ENCODE measurements around the gene FAM149A. TPM values are rescaled to one million over a fixed set of nuclear protein-coding genes. Genes with fewer than 3 reads are reported as not detected.

The FAM149A gene
- total RNA-seq, 1 donor from 2014 or later: 14.6 TPM

- DNase-seq (no peak), ATAC-seq (ENCODE audit: poor library complexity) (no peak)
- intact Hi-C loops (cut with DNase I): no loop called here
Measured at GRCh38 chr4:186097386-186097785, 7.1 kb upstream of the FAM149A start.

- DNase-seq: no peak
- intact Hi-C loops (cut with DNase I): no loop called here
- ATAC-seq (ENCODE audit: poor library complexity): no peak
Measured at GRCh38 chr4:186102931-186103330, 1.6 kb upstream of the FAM149A start.

- DNase-seq: no peak
- intact Hi-C loops (cut with DNase I): no loop called here
- peak; percentile 63 for ATAC-seq (ENCODE audit: poor library complexity)
Measured at GRCh38 chr4:186104890-186105646, 564 bp downstream of the FAM149A start.

DNA sequence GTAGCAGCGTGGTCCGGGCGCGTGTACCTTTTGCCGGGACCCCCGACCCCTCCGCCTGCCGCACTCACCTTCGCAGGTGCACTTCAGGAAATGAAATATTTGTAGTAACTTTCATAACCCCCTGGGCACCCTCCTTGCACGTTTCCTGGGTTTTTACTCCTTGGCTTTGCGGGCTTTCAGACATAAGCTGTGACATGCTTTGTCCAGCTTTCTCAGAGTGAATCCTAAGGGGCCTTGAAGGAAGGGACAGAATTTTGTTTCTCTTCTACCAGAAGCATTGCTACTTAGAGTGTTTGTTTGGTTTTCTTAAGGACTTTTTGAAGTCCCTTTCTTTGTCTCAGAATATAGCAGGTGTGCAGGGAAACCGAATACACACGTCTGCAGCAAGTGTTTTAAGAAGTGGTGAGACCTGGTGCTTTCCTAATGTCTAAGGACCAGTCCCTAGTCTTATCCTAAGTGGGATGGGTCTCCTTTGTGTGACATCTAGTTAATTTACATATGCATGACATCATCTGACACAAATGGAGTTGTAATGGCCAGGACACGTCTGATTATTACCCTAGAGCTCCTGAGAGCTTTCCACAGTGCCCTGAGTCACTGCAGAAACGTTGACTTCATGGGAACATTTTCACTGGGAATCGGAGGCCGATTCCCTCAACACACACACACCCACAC is 1.3 kb downstream of the FAM149A start:
- peak; percentile 24 for ATAC-seq (ENCODE audit: poor library complexity)
- intact Hi-C loops (cut with DNase I): no loop called here
- DNase-seq: no peak

DNA sequence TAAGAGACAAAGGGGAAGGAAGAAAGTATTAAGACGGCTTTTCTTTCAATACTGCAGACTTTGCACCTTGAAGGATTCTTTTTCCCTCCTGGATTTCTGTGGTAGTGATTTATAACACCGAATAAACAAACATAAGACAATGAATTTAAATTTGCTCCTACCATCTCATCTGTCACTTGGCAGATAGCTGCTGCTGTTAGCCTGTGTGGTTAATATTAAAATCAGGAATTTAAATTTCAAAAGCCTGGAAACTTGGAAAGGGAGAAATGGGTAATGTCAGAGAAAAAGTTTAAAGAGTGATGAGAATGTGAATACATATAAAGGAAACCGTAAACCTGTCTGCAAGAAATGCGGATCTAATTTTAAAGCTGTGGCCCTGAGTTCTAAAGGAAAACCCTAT is 3.4 kb downstream of the FAM149A start:
- intact Hi-C loops (cut with DNase I): no loop called here
- no peak for ATAC-seq (ENCODE audit: poor library complexity)
- no peak for DNase-seq

DNA sequence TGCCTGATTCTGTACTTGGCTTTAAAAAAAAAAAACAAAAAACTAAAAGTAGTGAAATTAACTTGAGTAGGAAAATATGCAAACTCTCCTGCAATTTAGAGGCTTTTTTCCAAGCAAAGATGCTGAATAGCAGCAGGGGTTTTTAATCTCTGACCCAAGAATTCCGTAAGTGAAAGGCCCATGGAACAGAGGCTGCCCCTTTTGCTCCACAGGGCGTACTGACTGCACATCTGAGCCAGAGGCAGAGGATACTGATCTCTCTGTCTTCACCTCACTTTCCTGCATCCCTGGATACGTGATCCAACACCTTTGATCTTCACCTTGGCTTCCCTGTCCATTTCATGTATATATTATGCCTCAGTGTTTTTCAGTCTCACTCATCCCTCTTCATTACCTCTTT is 3.9 kb downstream of the FAM149A start:
- intact Hi-C loops (cut with DNase I): no loop called here
- DNase-seq (no peak), ATAC-seq (ENCODE audit: poor library complexity) (no peak)

DNA sequence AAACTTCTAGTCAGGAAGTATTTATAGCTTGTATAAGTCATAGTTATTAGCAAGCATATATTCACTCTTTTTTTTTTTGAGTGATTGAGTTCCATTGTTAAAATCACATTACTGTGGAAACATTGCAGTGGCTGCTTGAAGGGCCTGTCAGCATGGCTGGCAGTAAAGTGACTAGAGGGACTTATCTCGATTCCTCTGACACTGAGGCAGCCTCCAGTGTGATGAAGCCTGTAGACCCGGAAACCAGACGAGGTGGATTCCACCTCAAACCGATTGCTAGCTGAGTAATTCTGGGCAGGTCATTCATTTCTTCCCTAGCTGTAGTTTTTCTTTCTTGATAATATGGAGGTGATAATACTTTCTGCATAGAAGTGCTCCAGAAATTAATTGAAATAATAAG is 4.7 kb downstream of the FAM149A start:
- ATAC-seq (ENCODE audit: poor library complexity) (no peak), DNase-seq (no peak)
- intact Hi-C loops (cut with DNase I): no loop called here

DNA sequence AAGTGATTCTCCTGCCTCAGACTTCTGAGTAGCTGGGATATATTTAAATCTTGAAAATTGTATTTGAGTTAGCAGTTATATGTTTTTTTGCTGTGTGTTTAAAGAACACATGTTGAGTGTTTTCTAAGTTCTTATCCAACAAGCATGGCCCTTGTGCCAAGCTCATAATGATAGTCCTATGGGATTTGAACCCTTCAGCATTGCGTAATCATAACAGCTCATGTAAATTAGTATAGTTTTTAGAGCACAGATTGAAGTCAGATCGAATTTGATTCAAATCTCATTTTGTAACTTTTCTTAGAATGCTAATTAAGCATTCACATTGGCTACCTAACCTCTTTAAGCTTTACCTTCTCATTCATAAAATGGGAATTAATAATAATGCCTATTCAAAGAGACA is 12.2 kb downstream of the FAM149A start:
- ATAC-seq (ENCODE audit: poor library complexity) (no peak), DNase-seq (no peak)
- intact Hi-C loops (cut with DNase I): no loop called here

- no peak for ATAC-seq (ENCODE audit: poor library complexity)
- intact Hi-C loops (cut with DNase I): no loop called here
- no peak for DNase-seq
Measured at GRCh38 chr4:186118582-186118981, 14.1 kb downstream of the FAM149A start.

- no peak for DNase-seq
- ATAC-seq (ENCODE audit: poor library complexity): no peak
- intact Hi-C loops (cut with DNase I): no loop called here
Measured at GRCh38 chr4:186121057-186121456, 16.6 kb downstream of the FAM149A start.

GRCh38 chr4:186128842-186129241 is 24.3 kb downstream of the FAM149A start:
- no peak for DNase-seq

DNA sequence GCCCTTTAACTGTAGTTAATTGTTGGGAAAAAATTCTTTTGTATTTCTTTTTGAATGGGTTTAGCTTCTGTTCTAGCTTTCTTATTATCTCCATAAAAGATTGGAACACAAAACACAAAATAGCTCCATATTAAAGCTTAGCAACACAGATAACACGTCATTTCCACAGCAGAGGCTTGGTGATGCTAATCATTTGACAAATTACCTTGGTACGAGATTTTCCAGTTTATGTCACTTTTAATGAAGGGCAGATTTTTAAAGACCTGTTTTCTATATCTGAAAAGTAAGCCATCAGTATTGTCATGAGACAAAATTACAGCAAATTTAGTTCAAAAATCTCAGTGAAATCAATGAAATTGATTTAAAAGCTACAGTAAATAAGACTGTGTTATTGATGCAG is 27.4 kb downstream of the FAM149A start:
- intact Hi-C loops (cut with DNase I): no loop called here
- DNase-seq (no peak), ATAC-seq (ENCODE audit: poor library complexity) (no peak)

More at GRCh38 chr4:186128842-186129241, 24.3 kb downstream of the FAM149A start:
- no peak for ATAC-seq (ENCODE audit: poor library complexity)
- intact Hi-C loops (cut with DNase I): no loop called here

DNA sequence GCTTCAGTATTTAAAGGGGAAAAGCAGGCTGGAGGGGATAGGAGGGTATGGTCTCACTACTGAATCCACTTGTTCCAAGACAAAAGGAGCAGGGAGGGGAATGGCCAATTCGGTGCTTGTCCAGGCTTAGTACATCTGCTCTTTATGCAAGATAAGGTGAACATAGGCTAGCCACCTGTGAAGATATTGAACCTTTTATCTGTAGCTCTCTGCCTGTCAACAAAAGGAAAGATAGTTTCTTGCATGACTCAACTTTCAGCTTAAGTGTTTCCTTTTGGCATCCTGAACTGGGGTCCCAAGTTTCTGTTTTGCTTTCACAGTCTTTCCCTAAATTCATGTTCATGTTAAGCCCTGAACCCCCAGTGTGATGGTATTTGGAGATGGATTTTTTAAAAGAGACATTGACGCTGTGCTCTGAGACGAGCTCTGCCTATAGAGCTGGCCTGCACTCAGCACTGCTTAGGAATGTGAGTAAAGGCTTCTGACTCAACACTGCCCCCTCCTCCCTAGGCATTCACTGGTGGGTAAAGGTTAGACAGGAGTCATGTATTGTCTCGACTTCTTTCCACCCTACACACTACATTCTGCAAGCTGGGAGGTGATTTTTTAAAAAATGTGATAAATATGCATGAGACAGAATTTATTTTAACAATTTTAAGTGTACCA is 28.2 kb downstream of the FAM149A start:
- DNase-seq: no peak
- intact Hi-C loops (cut with DNase I): no loop called here
- peak; percentile 55 for ATAC-seq (ENCODE audit: poor library complexity)

GRCh38 chr4:186134257-186134656 is 29.8 kb downstream of the FAM149A start:
- peak; percentile 25 for ATAC-seq (ENCODE audit: poor library complexity)
- DNase-seq: no peak
- intact Hi-C loops (cut with DNase I): no loop called here

- DNase-seq (no peak), ATAC-seq (ENCODE audit: poor library complexity) (no peak)
- intact Hi-C loops (cut with DNase I): loop anchor here (5.0 kb wide), 1 partner anchor 68 kb away; the partner anchor contains the start of gene TLR3
Measured at GRCh38 chr4:186134861-186135260, 30.4 kb downstream of the FAM149A start.

DNA sequence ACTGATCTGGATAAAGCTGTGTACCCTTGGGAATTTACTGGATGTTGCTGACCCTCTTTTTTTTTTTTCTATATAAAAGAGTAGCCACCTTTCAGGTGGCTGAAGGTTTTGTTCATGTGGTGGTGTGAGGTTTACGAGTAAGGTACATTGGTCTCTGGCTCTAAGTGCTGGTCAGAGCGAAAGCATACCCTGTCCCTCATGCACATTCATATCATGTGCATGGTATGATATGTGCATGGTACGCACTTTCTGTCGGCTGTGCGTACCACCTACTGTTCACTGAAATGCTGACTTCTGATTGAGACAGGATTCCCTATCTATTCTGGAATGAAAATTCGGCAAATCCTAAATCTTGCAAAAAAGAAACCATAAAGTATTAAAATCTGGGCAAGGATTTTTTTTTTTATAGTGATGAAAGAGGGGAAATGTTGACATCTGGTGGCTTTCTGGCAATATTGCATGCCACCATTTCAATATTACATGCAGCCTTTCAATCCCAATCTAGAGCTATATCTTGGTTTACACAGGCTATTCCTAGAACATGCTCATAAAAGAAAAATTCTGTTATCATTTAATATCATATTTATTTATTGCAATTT is 32.8 kb downstream of the FAM149A start:
- no peak for DNase-seq
- intact Hi-C loops (cut with DNase I): loop anchor here (5.0 kb wide), 1 partner anchor 70 kb away; the partner anchor contains the start of gene TLR3
- peak; percentile 53 for ATAC-seq (ENCODE audit: poor library complexity)

DNA sequence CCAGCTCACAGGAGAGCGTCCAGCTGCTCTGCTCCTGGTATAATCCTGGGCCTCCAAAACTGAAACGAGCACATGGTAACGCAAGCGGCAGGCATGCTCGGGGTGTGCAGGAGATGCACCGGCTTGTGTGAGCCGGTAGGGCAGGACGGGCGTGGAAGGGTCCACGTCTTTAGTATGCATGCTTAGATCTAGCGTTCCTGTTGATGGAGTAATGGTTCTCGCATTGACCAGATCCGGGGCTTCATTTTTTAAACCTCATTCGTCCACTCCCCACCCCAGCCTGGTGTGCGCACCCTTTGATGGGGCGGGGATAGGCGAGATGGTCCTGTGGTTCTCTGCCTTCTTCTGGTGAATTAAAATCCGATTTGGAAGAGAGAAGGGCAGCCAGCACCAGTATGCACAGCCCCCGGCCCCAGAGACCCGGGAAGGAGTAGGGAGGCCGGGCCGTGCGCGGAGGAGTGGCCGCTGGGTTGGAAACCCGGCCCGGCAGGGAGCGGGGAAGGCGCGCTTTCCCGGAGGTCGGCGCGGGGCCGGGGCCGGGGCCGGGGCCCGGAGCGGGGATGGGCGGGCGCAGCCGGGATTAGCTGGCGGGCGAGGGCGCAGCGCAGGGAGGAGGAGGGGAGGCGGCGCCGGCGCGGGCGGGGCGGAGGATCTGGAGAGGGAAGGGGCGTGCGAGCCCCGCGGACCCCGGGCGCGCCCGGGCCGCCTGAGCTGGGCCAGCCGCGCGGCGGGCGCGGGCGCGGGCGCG is 39.9 kb downstream of the FAM149A start:
- DNase-seq: peak; percentile 80
- ATAC-seq (ENCODE audit: poor library complexity): peak; percentile 88

DNA sequence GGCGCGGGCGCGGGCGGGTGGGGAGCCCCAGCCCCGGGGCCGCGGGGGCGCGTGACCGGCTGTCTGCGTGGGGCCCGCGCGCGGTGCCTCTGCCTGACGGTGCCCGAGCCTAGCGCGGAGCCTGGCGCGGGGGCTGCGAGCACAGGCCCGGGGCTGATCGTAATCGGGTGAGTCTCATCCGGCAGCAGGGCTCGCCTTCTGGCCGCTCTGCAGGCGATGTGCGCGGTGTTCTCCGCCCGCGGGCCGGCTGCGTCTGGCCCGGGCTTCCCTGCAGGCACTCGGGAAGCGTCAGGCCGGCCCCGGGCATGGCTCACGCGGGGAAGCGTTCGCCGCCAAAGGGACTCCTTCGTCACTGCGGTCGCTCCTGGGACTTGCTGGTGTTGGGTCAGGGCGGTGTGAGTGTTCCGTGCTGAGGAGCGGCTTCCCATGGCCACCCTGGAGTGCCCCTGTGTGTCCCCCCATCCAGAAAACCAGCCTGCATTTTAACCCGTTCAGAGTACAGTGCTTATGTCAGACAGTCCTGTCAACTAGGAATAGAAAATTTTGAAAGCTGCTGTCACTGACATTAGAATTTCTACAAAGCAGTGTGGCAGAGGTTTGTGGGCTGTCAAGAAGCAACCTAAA is 40.6 kb downstream of the FAM149A start:
- ATAC-seq (ENCODE audit: poor library complexity): peak; percentile 78
- DNase-seq: peak; percentile 72
- intact Hi-C loops (cut with DNase I): no loop called here

More for the DNA sequence above, 39.9 kb downstream of the FAM149A start:
- intact Hi-C loops (cut with DNase I): no loop called here

Measured in Right ventricle myocardium superior (tissue), 1 donor.